Bronchial epithelial cell (primary cell): Measurements from ENCODE around the gene PCDHA6. TPM values are rescaled to one million over a fixed set of nuclear protein-coding genes. Genes with fewer than 3 reads are reported as not detected.
"Not testable (repeated sequence)": the region's sequence is repeated elsewhere in the genome, so short reads cannot be mapped to it uniquely, and the experiment has no call there.

Experiments used
- DNase-seq: peaks from one replicate; pipeline ENCODE4 v3.0.0-alpha.2; 2010; ENCODE audit warnings: low read depth
- FAIRE-seq: peaks from 2 replicates; lab custom pipeline; 2011; peaks lifted over from hg19 to GRCh38; lab: Jason Lieb, UNC
- H3K27me3 ChIP-seq: 2 replicates; pipeline ENCODE4 v1.5.1; 2011; ENCODE audit warnings: low read length; ENCODE audit not compliant: control insufficient read depth, insufficient read depth
- H3K36me3 ChIP-seq: 2 replicates; pipeline ENCODE4 v1.5.1; 2011; ENCODE audit warnings: low read length; ENCODE audit not compliant: control insufficient read depth, insufficient read depth
- H3K4me3 ChIP-seq: 2 replicates; pipeline ENCODE4 v1.5.1; 2011; ENCODE audit warnings: mild to moderate bottlenecking, low read depth, low read length, control low read depth
- CTCF ChIP-seq: IDR thresholded peaks from 2 replicates; pipeline ENCODE4 v1.5.1; 2011; ENCODE audit warnings: mild to moderate bottlenecking, moderate library complexity, low read length, control low read depth, inconsistent platforms; ENCODE audit not compliant: insufficient read depth, severe bottlenecking
- total RNA-seq: library from RNA; depleted of rRNA; stranded (reverse); fragments of >200 nt; gene quantifications from 2 replicates; pipeline ENCODE4 v1.2.1, GENCODE V29; 2014

PCDHA6 gene
- total RNA-seq, 1 donor from 2014 or later, result not detected

GRCh38 chr5:140833993-140834392 lies 6.2 kb downstream of the PCDHA6 start, which contains the start of gene PCDHA7:
Gene PCDHA7 (plus strand): TSS chr5:140834269. CDS start chr5:140834384, 115 bp downstream.
- FAIRE-seq (no peak), DNase-seq (peak; percentile 10)
- no peaks in the 10 kb centered on the region for H3K27me3 ChIP-seq
- H3K4me3 ChIP-seq, result no peak within 1 kb of the TSS
- TF ChIP-seq CTCF, result no peak
- no peaks in the 10 kb centered on the region for H3K36me3 ChIP-seq

- DNase-seq, H3K36me3 ChIP-seq, H3K27me3 ChIP-seq, H3K4me3 ChIP-seq: not testable (repeated sequence)
- peak; percentile 94 for FAIRE-seq
Measured at GRCh38 chr5:140834439-140835008, 6.8 kb downstream of the PCDHA6 start.

- DNase-seq (no peak), FAIRE-seq (no peak)
- Histone ChIP-seq H3K27me3 (no peaks in the 10 kb centered on the region), H3K36me3 (no peaks in the 10 kb centered on the region), H3K4me3 (no peak overlapping the region)
- TF ChIP-seq CTCF, result no peak
Measured at GRCh38 chr5:140835622-140836510, 8.1 kb downstream of the PCDHA6 start.

GRCh38 chr5:140840978-140841962 lies 13.5 kb downstream of the PCDHA6 start, which contains the start of gene PCDHA8:
Gene PCDHA8 (plus strand): TSS chr5:140841187. CDS start chr5:140841322, 135 bp downstream.
- TF ChIP-seq CTCF, result no peak
- no peaks in the 10 kb centered on the region for H3K36me3 ChIP-seq
- no peak within 1 kb of the TSS for H3K4me3 ChIP-seq
- FAIRE-seq, result no peak
- no peak for DNase-seq
- no peaks in the 10 kb centered on the region for H3K27me3 ChIP-seq

- FAIRE-seq, result no peak
- no peaks in the 10 kb centered on the region for H3K36me3 ChIP-seq
- no peaks in the 10 kb centered on the region for H3K27me3 ChIP-seq
- H3K4me3 ChIP-seq, result no peak overlapping the region
- no peak for TF ChIP-seq CTCF
- no peak for DNase-seq
Measured at GRCh38 chr5:140842798-140843733, 15.3 kb downstream of the PCDHA6 start.

GRCh38 chr5:140848139-140849102 lies 20.7 kb downstream of the PCDHA6 start, which contains the start of gene PCDHA9:
Gene PCDHA9 (plus strand): TSS chr5:140848382. CDS start chr5:140848496, 114 bp downstream.
- not testable (repeated sequence) for H3K36me3 ChIP-seq, FAIRE-seq, H3K27me3 ChIP-seq, H3K4me3 ChIP-seq, DNase-seq

- FAIRE-seq, H3K4me3 ChIP-seq, H3K27me3 ChIP-seq, H3K36me3 ChIP-seq, DNase-seq: not testable (repeated sequence)
Measured at GRCh38 chr5:140849831-140850634, 22.3 kb downstream of the PCDHA6 start.
